H9 (cell line): ENCODE results near the gene LRP1. TPM values are rescaled to one million over a fixed set of nuclear protein-coding genes. Genes with fewer than 3 reads are reported as not detected.

Source experiments
- DNase-seq: peaks from one replicate; pipeline ENCODE4 v3.0.0-alpha.2; 2017
- H2AFZ ChIP-seq: one replicate; pipeline ENCODE4 v1.6.1; 2013; ENCODE audit warnings: mild to moderate bottlenecking, low read length, control low read depth, moderate library complexity
- H2AK5ac ChIP-seq: 2 replicates; pipeline ENCODE4 v1.6.1; 2013; ENCODE audit warnings: low read length, control low read depth, mixed read lengths; ENCODE audit not compliant: insufficient read length
- H2BK120ac ChIP-seq: one replicate; pipeline ENCODE4 v1.6.1; 2013; ENCODE audit warnings: low read depth, mild to moderate bottlenecking, low read length, control low read depth, inconsistent platforms; ENCODE audit not compliant: poor library complexity, severe bottlenecking
- H2BK12ac ChIP-seq: 2 replicates; pipeline ENCODE4 v1.6.1; 2013; ENCODE audit warnings: low read length, control low read depth, mixed read lengths, low read depth; ENCODE audit not compliant: insufficient read length
- H2BK15ac ChIP-seq: 2 replicates; pipeline ENCODE4 v1.6.1; 2013; ENCODE audit warnings: low read depth, low read length, control low read depth
- H2BK20ac ChIP-seq: one replicate; pipeline ENCODE4 v1.6.1; 2013; ENCODE audit warnings: low read depth, mild to moderate bottlenecking, low read length, control low read depth, inconsistent platforms; ENCODE audit not compliant: poor library complexity, severe bottlenecking
- H2BK5ac ChIP-seq: 2 replicates; pipeline ENCODE4 v1.6.1; 2013; ENCODE audit warnings: low read length, control low read depth, mixed read lengths; ENCODE audit not compliant: insufficient read length
- H3K14ac ChIP-seq: 2 replicates; pipeline ENCODE4 v1.6.1; 2013; ENCODE audit warnings: low read length, control low read depth; ENCODE audit not compliant: insufficient read depth
- H3K18ac ChIP-seq: 2 replicates; pipeline ENCODE4 v1.6.1; 2013; ENCODE audit warnings: low read depth, mild to moderate bottlenecking, mixed read lengths, low read length, control low read depth; ENCODE audit not compliant: insufficient read length
- H3K23ac ChIP-seq: 2 replicates; pipeline ENCODE4 v1.6.1; 2013; ENCODE audit warnings: low read length, control low read depth, mixed read lengths, low read depth; ENCODE audit not compliant: insufficient read length
- H3K23me2 ChIP-seq: 2 replicates; pipeline ENCODE4 v1.6.1; 2013; ENCODE audit warnings: low read depth, mild to moderate bottlenecking, mixed read lengths, low read length, control low read depth; ENCODE audit not compliant: insufficient read length, poor library complexity, severe bottlenecking
- H3K27ac ChIP-seq: 2 replicates; pipeline ENCODE4 v1.5.1; 2013; ENCODE audit warnings: low read length, control low read depth, mixed read lengths, low read depth; ENCODE audit not compliant: insufficient read length
- H3K27me3 ChIP-seq: 2 replicates; pipeline ENCODE4 v1.6.1; 2013; ENCODE audit warnings: low read length, control low read depth, inconsistent platforms; ENCODE audit not compliant: insufficient read depth
- H3K4ac ChIP-seq: 2 replicates; pipeline ENCODE4 v1.6.1; 2013; ENCODE audit warnings: low read depth, mild to moderate bottlenecking, control low read depth, inconsistent platforms, low read length, moderate library complexity
- H3K4me1 ChIP-seq: 2 replicates; pipeline ENCODE4 v1.6.1; 2013; ENCODE audit warnings: low read length, control low read depth, inconsistent platforms; ENCODE audit not compliant: insufficient read depth
- H3K4me2 ChIP-seq: 2 replicates; pipeline ENCODE4 v1.6.1; 2013; ENCODE audit warnings: low read length, control low read depth, mixed read lengths; ENCODE audit not compliant: insufficient read length, insufficient read depth
- H3K56ac ChIP-seq: 2 replicates; pipeline ENCODE4 v1.6.1; 2013; ENCODE audit warnings: low read depth, mild to moderate bottlenecking, mixed read lengths, low read length, control low read depth; ENCODE audit not compliant: insufficient read length
- H3K79me1 ChIP-seq: 2 replicates; pipeline ENCODE4 v1.6.1; 2013; ENCODE audit warnings: low read depth, mild to moderate bottlenecking, moderate library complexity, low read length, control low read depth, inconsistent platforms; ENCODE audit not compliant: insufficient read depth, poor library complexity, severe bottlenecking
- H3K79me2 ChIP-seq: 2 replicates; pipeline ENCODE4 v1.6.1; 2013; ENCODE audit warnings: low read length, control low read depth, inconsistent platforms; ENCODE audit not compliant: insufficient read depth
- H3K9ac ChIP-seq: 2 replicates; pipeline ENCODE4 v1.6.1; 2013; ENCODE audit warnings: low read length, control low read depth, mixed read lengths; ENCODE audit not compliant: insufficient read length; ENCODE audit errors: extremely low read depth
- H3K9me3 ChIP-seq: one replicate; pipeline ENCODE4 v1.6.1; 2013; ENCODE audit warnings: low read depth, low read length, inconsistent platforms; ENCODE audit not compliant: control insufficient read depth
- H3T11ph ChIP-seq: one replicate; pipeline ENCODE4 v1.6.1; 2013; ENCODE audit warnings: mild to moderate bottlenecking, low read length, control low read depth, inconsistent platforms
- H4K20me1 ChIP-seq: one replicate; pipeline ENCODE4 v1.6.1; 2013; ENCODE audit not compliant: control insufficient read depth, insufficient read length, insufficient read depth
- H4K5ac ChIP-seq: 2 replicates; pipeline ENCODE4 v1.6.1; 2013; ENCODE audit warnings: low read depth, mild to moderate bottlenecking, mixed read lengths, low read length, control low read depth; ENCODE audit not compliant: insufficient read length
- H4K8ac ChIP-seq: replicated peaks from 2 replicates; pipeline ENCODE4 v1.6.1; 2013; ENCODE audit warnings: low read length, control low read depth, mixed read lengths, low read depth; ENCODE audit not compliant: insufficient read length
- H4K91ac ChIP-seq: 2 replicates; pipeline ENCODE4 v1.6.1; 2013; ENCODE audit warnings: low read depth, mild to moderate bottlenecking, moderate library complexity, mixed read lengths, low read length, control low read depth; ENCODE audit not compliant: insufficient read length
- H3K27ac Mint-ChIP-seq, 3 experiments: 2 replicates in 2 of 3; 3 replicates in 1 of 3; pipeline ENCODE4 v1.8.0; 2020 to 2021; ENCODE audit warnings: mixed read lengths in 3 of 3, mild to moderate bottlenecking in 1 of 3, moderate library complexity in 1 of 3
- H3K27me3 Mint-ChIP-seq: 2 replicates; pipeline ENCODE4 v1.8.0; 2021; ENCODE audit warnings: low read depth, mild to moderate bottlenecking, moderate library complexity, mixed read lengths
- H3K36me3 Mint-ChIP-seq, 3 experiments: 2 replicates in 2 of 3; 3 replicates in 1 of 3; pipeline ENCODE4 v1.8.0; 2020 to 2021; ENCODE audit warnings: low read depth in 3 of 3, mixed read lengths in 3 of 3; ENCODE audit not compliant: insufficient read depth in 1 of 3
- H3K4me1 Mint-ChIP-seq, 2 experiments: 2 replicates each; pipeline ENCODE4 v1.8.0; 2020; ENCODE audit warnings: mixed read lengths in 2 of 2
- H3K4me3 Mint-ChIP-seq, 2 experiments: 2 replicates in 1 of 2; 3 replicates in 1 of 2; pipeline ENCODE4 v1.8.0; 2020 to 2021; ENCODE audit warnings: mild to moderate bottlenecking in 2 of 2, mixed read lengths in 2 of 2, moderate library complexity in 1 of 2
- H3K9me3 Mint-ChIP-seq, 2 experiments: 2 replicates in 1 of 2; 3 replicates in 1 of 2; pipeline ENCODE4 v1.8.0; 2020; ENCODE audit warnings: mild to moderate bottlenecking in 2 of 2, mixed read lengths in 2 of 2, moderate library complexity in 1 of 2
- CTCF ChIP-seq: fragments of 200-600 bp; sonication (generic); conservative IDR thresholded peaks from 3 replicates; pipeline ENCODE4 v1.8.0; 2021; ENCODE audit warnings: antibody characterized with exemption, mild to moderate bottlenecking
- WGBS: extraction: QIAGEN DNeasy Blood & Tissue Kit; methylation state at CpG from one replicate; pipeline ENCODE4 v1.1.7; 2013; ENCODE audit warnings: missing lambda C conversion rate, low lambda C conversion rate, mixed read lengths; ENCODE audit not compliant: insufficient read length; ENCODE audit errors: extremely low coverage; 5-methylcytosine and 5-hydroxymethylcytosine counted together
- total RNA-seq: library from RNA; stranded (reverse); gene quantifications from 2 replicates; pipeline ENCODE4 v1.2.1, GENCODE V29; 2021

The LRP1 gene
- total RNA-seq, 1 experiment from 2014 or later: 115 TPM

GRCh38 chr12:57205931-57206330, 77.6 kb downstream of the LRP1 start:
- Mint-ChIP-seq H3K27me3 (no peaks in the 10 kb centered on the region), H3K4me3 (no peak overlapping the region), H3K36me3 (peaks cover 48 to 91% (median 87%) of the 10 kb centered on the region in 3 experiments), H3K27ac (0 out of 7 replicates have a peak overlapping the region, but pooled peaks of 1 of the 3 experiments have one; percentile 21), H3K9me3 (no peaks in the 10 kb centered on the region), H3K4me1 (no peaks in the 10 kb centered on the region)
- TF ChIP-seq CTCF: no peak
- Histone ChIP-seq H3K27me3 (no peaks in the 10 kb centered on the region), H4K8ac (no peak overlapping the region), H4K20me1 (no peaks in the 10 kb centered on the region), H2AFZ (no peak overlapping the region), H3K9me3 (no peaks in the 10 kb centered on the region), H3K4me2 (no peak overlapping the region), H3K18ac (no peak overlapping the region), H2BK120ac (no peak overlapping the region), H3K14ac (no peak overlapping the region), H3K9ac (no peak overlapping the region), H3K4me1 (no peaks in the 10 kb centered on the region), H3K27ac (no peak overlapping the region), H4K91ac (no peak overlapping the region), H2BK20ac (no peak overlapping the region), H3K23me2 (no peaks in the 10 kb centered on the region), H3K23ac (no peak overlapping the region), H4K5ac (no peak overlapping the region), H2BK5ac (no peak overlapping the region), H2BK12ac (no peak overlapping the region), H3K79me1 (no peaks in the 10 kb centered on the region), H3K56ac (no peak overlapping the region), H2BK15ac (no peak overlapping the region), H2AK5ac (no peak overlapping the region), H3K79me2 (no peaks in the 10 kb centered on the region), H3K4ac (no peak overlapping the region), H3T11ph (no peak overlapping the region)
- DNase-seq: no peak
- no CpG with 5 or more reads among the region's 7 CpGs for WGBS
